GM19238 (cell line): ENCODE measurements around the gene CABCOCO1.

Source experiments
- DNase-seq: peaks from one replicate; pipeline ENCODE4 v3.0.0; 2011; ENCODE audit warnings: low spot score; ENCODE audit not compliant: insufficient read length

CABCOCO1 gene

DNA sequence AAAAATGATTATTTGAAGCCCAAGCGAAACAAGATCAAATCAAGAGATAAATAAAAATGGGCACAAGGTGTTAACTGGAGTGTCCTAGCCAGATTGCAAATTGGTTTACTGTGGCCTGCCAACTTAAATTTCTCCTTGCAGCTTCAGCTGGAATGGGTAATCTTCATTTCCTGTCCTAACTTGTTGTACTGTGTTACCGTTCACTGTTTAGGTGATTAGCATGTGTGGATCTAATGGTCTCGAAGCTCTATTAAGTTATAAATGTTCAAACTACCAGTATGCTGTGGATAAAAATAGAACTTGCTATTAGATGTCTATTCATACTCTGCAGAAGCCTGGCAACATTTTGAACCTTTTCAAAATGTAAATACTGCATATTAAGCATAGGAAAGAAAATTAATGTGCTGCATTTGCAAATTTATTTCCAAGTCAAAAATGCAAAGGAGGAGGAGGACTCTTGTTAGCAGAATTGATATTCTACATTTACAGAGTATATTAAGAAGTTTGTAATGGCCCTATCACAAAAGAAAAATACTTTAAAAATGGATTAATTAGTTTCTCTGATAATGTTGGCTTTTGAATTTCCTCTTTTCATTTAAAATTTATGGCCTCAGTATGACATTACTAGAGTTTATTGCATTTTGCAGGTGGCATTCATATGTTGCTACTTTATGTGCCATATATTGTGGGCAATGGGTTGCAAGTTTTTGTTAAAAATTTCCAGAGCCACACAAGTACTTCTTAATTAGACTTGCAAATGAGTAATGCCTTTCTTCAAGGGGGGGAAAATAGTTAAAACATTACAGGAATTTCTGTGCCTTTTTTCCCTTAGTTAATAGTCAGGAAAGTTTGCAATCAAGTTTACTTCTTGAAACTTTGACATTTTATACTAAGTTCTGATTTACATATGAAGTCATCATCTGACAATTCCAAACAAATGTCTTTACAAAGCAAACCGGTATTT is 92.1 kb downstream of the CABCOCO1 start:
- DNase-seq = no peak

DNA sequence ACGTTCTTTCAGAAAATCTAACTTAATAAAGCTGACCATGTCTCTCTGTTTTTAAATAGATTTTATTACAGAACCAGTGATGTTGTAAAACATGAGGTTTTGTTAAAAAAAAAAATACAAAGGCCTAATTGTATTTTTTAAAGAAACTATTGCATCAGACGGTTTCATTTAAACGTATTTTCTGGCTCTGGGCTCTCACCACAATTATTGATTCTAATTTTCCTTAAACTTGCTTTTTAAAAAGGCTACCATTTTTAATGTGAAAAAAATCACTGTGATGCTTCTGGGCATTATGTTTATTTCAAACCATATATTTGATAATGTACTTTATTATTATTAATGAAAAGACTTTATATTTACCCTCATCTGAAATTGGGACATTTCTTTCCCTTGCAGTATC is 94.3 kb downstream of the CABCOCO1 start:
- no peak for DNase-seq

DNA sequence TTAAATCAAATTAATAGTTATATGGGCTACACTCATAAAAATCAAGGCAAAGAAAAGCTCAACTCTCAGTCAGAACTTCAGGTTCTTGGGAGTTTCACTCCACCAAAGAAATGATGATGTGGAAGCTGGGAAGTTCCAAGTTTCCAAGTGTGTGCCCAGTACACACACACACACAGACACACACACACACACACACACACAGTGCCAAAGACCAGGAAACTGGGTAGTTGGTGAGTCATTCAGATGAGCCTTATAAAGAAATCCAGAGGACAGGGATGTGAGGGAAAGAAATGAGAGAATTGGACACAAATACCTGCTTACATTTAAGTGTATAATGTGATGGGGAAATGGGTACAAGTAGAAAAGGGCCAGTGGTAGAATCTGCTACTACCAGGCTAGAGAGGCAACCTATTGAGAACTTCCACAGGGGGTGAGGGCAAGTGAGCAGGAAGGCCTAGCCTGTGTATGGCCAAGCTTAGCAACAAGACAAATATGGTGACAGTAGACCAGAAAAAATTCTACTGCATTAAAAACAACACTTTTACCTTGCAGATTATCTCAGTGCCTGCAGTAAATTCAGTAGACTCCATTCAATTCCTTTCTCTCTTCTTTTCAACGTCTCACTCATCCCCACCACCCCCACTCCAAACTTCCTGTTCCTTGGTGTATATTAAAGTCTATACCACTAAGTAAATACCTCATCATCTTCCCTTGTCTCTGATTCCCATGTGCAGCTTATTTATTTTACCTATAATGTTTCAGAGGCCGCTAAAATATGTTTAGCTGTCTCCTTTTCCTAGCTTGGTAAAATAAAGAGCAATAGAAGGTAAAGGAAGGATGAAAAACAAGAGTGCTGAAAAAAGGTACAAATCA is 95.0 kb downstream of the CABCOCO1 start:
- no peak for DNase-seq

DNA sequence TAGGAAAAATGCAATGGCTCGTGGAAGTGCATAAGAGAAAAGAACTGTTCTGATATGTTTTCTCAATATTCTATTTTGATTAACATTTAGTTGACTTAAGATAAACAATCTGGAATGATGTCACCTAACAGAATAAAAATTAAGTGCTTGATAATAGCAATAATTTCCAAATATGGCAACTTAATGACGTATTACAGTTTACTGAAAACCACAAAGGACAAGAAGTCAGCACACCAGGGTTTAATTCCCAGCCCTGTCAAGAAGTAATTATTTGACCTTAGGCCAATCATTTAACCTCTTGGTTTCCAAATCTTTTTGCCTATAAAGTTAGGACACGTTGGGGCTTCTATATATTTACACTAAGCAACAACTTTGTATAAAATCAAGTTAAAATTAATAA is 95.7 kb downstream of the CABCOCO1 start:
- no peak for DNase-seq

DNA sequence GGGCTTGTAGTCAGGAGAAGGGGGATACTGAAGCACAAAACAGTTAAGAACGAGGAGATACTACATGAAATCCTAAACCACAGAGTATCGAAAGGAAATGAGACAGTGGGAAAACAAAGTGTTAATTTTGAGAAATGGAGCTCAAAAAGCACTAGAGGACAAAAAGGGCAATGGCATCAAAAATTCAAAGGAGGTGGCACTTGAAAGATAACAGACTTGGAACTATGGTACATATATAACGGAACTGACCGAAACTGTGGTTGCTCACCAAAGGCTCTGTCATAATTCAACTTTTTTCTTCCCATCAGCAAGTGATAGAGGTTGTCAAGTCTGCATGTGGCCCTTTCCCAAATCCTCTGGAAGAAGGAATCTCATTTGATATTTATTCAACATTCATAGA is 97.0 kb downstream of the CABCOCO1 start:
- no peak for DNase-seq

DNA sequence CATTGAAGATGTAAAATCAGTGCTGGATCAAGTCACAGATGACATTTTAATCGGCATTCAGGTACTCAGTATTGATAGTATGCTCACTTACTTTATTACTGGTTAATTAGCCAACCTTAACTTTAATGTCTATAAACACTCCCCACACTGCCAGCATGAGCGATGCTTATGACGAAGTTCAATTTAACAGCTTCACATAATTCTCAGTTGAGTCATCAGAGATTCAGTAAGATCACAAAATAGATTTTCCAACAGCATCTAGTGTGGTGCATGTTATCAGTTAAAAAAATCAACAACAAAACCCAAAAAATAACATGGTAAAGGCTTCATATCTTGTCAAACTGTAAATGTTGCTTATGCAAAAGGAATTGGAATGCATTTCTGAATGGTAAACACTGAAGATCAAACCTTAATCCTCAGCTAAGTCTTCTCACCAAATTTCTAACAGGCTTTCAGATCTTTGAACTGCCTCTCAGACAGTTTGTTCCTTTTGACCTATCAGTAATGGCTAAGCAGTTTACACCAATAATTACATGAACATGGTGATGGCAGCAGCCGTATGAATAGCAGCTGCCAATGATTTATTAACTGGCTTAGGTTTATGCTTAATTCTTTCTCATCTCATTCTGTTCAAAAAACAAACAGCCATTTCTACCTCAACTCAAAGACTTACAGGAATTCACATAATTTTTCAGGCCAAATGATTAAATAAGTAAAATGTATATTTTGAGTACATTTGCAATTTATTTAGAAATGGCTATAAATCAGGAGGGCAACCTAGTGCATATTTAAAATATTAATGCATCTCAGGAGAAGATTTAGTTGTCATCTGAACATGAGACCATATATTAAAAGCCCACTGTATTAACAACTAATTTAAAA is 98.5 kb downstream of the CABCOCO1 start:
- DNase-seq = no peak

DNA sequence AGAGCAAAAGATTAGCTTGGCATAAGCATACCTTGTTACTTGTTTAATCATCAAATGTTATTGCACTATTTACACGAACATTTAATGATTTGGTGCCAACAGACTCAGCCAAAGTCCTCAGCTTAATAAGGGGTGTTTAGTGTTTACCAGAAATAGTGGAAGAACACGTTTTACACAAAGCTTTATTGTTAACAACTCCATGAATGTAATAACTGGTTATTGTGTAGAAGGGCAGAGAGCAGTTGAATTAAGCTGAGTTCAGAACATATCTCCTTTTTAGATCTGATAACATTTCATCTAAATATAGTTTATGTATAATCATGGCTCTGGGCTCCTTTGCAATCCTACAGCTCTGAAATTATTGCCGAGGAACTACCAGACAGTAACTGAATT is 99.1 kb downstream of the CABCOCO1 start:
- no peak for DNase-seq

DNA sequence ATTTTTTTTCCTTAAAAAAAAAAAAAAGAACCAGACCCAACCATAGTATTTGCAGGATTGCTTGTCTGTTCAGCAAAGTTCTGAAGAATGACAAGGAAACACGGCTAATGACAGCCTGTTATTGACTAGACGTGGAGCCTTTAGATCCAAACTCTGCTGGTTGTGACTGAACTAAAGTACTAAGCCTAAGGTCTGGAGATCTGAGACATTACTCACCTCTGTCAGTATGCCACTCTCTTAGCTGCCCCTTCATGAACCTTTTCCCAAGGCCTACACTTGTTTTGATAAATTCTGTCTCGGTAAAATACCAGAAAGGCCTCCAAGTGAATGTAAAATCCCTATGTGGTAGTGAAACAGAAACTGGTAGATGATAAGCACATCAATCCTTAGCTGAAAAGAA is 101.0 kb downstream of the CABCOCO1 start:
- DNase-seq = no peak

DNA sequence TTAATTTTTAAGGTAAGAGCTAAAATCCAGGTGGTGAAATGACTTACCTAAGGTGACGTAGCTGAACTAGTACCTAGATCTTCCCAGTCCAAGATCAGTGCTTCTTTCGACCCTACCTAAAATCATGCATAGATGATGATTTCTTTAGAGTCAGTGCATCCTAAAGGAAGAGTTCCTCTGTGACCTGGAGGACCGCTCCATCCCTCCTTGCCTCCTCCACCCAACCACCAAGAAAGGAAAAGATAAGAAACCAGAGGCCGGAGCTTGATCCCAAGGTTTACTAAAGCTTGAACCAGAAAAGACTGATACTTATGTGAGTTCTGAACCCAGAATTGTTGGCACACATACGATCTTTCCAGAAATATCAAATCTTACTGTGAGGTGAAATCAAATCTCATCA is 101.8 kb downstream of the CABCOCO1 start:
- DNase-seq = no peak

DNA sequence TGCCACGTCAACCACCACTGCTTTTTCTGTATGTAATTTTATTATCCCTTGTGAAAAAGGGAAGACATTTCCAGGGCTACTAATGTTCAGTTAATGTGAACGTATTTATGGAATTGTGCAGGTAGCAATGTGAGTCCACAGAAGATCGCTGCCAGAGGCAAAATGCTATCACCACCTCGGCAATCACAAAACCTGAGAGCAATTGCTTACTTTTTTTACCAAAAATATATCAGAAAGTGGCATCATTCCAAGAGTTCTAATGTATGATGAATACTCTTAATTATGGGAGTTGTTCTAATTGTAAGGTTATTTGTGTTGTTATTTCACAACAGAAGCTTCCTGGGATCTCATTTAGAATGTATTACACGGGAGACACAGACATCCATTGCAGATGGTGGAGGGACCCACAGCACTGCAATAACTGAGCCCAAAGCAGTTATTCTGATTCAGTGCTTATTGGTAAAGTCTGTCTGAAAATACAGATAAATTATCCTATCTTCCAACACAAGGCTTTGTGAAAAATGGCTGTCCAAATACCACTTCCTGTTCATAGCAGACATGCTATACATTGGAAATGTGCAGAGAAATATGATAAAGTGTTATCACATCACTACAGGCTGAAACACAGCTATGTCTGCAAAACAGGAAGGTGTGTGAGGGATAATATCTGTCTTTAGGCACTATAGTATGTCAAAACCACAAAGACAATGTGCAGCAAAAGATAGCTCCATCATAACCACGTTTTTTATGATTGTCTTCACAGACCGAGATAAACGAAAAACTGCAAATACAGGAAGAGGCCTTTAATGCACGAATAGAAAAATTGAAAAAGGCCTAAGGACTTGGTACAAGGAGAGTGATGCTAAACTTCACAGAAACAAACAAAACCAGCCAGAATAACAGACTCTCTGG is 102.7 kb downstream of the CABCOCO1 start:
- DNase-seq = no peak

DNA sequence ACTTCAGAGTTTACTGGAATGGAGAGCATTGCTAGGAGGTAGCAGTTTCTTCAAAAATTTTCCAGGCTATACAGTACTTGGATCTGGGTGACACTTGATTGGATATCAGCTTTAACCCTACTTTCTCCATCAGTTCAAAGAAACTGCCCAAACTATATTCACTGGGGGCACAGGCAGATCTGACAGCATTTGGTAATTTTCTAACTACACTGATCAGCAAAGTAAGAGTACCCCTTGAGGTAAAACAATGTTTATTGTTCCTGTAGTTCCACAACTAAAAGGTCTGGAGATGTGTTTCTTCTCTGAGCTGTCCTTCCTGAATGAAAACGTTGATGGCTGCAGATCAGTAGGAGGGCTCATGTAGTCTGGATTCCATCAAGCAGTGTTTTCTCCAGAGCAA is 104.2 kb downstream of the CABCOCO1 start:
- no peak for DNase-seq

DNA sequence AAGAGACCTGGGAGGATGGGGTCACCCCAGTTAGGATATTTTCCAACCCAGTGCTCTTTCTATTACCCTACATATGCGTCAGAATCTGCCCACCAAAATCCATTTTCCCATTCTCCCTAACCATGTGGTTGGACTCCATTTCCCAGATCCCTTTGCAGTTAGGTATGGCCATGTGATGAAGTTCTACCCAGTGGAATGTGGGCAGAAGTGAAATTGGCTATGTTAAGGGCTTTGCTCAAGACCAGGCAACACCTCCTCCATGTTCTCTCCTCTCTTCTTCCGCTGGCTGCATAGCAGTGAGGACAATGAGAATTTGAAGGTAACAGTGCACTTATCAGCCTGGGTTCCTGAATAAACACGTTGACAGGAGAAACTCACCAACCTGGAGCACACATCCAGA is 111.3 kb downstream of the CABCOCO1 start:
- DNase-seq = no peak

DNA sequence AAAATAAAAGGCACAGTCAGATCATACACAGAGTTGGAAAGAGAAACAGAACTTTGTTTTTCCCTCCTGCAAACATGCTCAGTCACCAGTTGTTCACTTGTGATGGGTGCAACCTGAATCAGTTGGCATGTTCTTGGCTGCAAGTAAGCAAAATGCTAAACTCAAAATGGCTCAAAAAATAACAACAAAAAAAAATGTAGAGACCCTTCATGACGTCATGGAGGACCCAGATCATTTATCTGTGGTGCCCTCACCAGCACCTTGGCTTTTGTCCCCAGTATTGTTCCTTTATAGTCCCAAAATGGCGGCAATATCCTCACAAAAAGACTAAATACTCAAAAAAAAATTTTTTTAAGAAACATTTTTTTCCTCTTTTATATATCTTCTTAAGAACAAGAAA is 112.4 kb downstream of the CABCOCO1 start:
- DNase-seq = no peak

DNA sequence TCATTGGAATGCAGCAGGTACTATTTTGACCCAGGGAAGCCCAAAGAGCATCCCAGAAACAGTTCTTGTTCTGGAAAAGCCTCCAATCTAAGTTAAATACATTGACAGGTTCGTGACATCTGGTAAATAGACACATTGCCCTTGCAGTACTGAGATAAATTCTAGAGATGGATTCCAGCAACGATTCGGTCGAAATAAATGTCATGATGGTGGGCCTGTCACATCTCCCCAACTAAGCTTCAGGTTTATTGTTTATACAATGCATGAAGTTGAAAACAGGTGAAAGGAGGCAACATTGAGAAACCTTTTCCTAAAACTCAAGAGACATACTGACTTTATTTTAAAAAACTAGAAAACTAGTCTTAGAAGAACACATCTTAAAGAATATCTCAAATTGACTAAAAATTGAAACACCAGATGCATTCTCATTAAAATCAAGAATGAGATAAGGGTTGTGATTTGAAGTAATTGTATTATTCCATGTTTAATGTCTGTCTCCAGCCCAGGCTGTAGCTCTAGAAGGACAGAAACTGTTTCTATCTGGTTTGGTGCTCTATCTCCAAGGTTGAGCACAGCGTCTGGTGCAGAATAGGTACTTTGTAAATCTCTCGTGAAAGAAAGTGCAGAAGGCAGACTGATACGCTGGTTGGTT is 114.0 kb downstream of the CABCOCO1 start:
- no peak for DNase-seq

DNA sequence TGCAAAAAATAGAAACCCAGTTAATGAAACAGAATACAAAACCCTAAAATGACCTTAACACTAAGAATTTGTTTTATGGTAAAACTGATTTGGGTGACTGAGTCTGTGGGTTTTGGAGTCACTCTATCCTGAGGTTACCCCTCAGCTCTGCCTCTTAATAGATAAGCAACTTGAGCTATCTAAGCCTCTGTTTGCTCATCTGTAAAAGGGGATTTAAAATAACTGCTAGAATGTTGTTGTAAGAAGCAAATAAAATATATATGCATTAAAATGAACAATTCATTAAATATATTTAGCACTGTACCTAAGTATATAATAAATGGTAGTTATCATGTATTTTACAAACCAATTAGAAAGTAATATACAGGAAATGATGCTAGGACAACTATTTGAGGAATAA is 115.4 kb downstream of the CABCOCO1 start:
- DNase-seq = no peak

DNA sequence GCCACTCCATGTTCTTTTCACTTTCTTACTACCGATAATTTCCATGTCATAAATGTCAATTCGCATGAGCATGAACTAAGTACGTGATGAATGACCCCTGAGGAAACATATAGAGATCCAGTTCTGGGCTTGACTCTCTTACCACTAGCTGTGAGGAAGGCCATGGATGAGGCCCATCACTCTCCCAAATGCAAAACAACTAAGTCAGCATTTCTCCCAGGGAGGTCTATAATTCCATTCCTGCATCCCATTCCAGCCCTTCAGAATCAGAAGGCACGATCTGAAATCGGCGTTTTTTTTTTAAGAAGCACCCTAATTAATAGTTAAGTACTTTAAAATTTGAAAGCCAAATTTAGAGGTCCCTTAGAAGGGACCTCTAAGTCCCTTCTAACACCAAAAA is 116.5 kb downstream of the CABCOCO1 start:
- DNase-seq = no peak

DNA sequence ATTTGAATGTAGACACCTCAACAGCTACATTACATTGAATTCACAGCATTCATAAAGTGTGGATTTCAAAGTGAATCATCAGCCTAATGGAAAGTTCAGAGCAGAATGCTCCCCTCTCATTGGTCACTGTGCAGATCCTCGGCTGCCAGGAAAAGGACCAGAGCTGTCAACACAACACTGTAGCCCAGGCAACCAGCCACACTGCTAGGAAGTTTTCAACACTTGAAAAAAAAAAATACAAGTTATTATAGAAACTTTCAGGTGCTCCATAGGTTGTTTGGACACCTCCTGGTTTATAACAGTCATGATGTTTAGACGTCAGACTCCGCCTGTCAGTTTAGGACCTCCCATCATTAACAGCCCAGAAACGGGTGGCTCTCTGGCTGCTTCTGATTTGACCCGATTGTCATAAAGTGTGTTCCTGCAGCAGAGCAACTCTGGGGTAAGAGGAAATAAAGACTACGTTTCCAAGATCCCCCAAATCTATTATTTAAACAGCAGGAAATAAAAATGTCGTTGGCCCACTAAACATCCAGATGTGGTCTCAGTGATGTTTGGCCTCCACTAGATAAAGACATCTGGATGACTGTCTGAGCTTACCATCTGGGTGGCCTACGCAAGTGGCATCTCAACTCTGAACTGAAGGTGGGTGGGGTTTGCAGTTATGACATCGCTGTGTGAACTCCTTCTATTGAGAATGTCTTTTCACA is 117.4 kb downstream of the CABCOCO1 start:
- DNase-seq = no peak

DNA sequence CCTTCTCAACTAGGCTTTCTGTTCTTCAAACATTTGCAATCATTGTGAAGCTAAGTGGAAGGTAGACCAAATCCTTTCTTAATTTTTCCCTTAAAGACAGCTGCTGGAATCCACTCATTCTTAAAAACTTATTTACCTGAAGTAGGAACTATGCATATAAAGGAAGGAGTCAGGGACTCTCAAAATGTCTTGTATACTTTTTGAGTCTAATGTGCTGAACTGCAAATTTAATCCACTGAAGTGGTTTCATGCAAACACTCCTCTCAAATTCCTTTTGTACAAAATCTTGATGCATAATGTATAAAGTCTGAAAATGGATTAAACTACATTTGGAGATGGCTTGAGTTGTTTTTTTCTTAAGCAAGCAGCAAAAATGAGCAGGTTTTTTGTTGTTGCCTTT is 118.0 kb downstream of the CABCOCO1 start:
- DNase-seq = no peak

DNA sequence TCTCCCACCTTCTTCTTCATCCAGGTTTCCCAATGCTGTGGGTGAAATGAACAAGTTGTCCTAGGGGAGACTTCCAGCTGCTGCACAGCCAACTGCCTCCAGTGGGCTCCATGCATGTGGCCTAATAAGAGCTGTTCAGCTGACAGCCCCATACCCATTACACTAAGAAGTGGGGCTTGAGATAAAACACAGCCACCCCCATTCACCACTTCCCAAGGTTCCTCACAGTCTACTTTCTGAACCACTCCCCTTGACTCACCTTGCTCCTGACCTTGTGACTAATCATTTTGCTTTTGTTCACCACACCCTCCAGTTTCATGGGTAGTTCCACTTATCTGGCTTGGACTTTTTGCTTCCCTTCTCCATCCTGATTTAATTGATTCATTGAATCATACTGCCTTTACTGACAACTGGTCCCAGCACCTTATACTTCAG is 119.3 kb downstream of the CABCOCO1 start:
- DNase-seq = no peak
